Fibroblast of pulmonary artery (primary cell): Measurements from ENCODE around the gene MRPL58.
A peak's percentile ranks its signal among the peaks of the same experiment; 100 is the strongest.
"Not testable (repeated sequence)": the region's sequence is repeated elsewhere in the genome, so short reads cannot be mapped to it uniquely, and the experiment has no call there.

Experiments
- DNase-seq: peaks from one replicate; pipeline ENCODE4 v3.0.0-alpha.2; 2010; ENCODE audit warnings: low read depth
- H3K4me3 ChIP-seq: replicated peaks from 2 replicates; pipeline ENCODE4 v1.5.1; 2011; ENCODE audit warnings: low read depth, mild to moderate bottlenecking, control low read depth, low read length, moderate library complexity
- TF ChIP-seq, protein P1 (sequence below): IDR thresholded peaks from 2 replicates; pipeline ENCODE4 v1.5.1; 2011; ENCODE audit warnings: mild to moderate bottlenecking, control low read depth, low read length, inconsistent platforms; ENCODE audit errors: missing control alignments

Gene MRPL58

DNA sequence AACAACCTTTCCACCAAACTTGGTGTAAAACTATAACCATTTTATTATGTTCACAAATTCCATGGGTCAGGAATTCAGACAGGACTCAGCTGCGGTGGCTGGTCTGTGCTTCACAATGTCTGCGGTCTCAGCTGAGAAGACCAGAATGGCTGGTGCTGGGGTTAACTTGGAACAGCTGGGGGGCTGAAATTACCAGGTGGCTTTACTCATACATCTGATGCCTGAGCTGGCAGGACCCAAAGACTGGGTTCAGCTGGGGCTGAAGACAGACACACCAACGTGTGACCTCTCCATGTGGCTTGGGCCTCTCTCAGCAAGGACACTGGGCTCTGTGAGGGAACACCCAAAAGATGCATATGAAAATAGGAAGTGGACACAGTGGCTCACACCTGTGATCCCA, 34.2 kb upstream of the MRPL58 start:
- H3K4me3 ChIP-seq = no peak overlapping the region
- DNase-seq = no peak
- TF ChIP-seq, protein P1, sequence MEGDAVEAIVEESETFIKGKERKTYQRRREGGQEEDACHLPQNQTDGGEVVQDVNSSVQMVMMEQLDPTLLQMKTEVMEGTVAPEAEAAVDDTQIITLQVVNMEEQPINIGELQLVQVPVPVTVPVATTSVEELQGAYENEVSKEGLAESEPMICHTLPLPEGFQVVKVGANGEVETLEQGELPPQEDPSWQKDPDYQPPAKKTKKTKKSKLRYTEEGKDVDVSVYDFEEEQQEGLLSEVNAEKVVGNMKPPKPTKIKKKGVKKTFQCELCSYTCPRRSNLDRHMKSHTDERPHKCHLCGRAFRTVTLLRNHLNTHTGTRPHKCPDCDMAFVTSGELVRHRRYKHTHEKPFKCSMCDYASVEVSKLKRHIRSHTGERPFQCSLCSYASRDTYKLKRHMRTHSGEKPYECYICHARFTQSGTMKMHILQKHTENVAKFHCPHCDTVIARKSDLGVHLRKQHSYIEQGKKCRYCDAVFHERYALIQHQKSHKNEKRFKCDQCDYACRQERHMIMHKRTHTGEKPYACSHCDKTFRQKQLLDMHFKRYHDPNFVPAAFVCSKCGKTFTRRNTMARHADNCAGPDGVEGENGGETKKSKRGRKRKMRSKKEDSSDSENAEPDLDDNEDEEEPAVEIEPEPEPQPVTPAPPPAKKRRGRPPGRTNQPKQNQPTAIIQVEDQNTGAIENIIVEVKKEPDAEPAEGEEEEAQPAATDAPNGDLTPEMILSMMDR = no peak

- DNase-seq = no peak
- TF ChIP-seq, protein P1 = no peak
- H3K4me3 ChIP-seq = no peak overlapping the region
Measured at GRCh38 chr17:74979408-74980146, 32.9 kb upstream of the MRPL58 start.

- TF ChIP-seq, protein P1 = no peak
- peak overlapping the region; percentile 68 for H3K4me3 ChIP-seq
- DNase-seq = no peak
Measured at GRCh38 chr17:74981318-74981978, 31.0 kb upstream of the MRPL58 start.

DNA sequence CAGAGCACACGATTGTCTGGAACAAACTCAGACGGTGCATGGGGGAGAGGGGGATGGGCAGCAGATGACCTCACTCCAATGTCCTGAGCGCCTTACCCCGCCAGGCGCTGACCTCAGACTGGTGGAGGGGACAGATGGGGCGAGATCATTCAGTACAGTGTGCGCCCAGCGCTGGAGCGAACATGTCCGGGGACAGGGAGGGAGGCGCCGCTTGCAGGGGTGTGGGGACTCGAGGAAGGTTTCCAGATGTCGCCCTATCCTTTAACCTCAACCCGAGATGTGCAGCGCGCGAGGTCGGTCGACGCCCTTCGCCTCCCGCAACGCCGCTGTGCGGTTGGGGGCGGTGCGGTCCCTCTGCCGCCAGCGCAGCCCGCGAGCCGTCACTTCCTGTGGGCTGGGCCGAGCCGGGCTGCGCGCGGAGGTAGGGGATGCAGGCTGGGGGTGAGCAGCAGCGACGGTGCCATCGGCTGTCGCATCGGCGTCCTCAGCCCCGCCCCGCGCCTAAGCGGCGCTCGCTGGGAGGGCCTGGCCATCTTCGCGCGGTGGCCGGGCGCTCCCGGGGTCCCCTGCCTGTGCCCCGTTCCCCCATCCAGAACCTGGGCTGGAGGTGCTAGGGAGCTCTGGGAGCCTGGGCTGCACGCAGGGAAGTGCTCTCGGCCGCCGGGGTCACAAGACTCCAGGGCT, 30.3 kb upstream of the MRPL58 start:
- H3K4me3 ChIP-seq = peak overlapping the region; percentile 68
- TF ChIP-seq, protein P1 = no peak
- DNase-seq = peak; percentile 48

GRCh38 chr17:74982663-74983313, 29.7 kb upstream of the MRPL58 start:
- not testable (repeated sequence) for DNase-seq
- H3K4me3 ChIP-seq = peak overlapping the region; percentile 68

DNA sequence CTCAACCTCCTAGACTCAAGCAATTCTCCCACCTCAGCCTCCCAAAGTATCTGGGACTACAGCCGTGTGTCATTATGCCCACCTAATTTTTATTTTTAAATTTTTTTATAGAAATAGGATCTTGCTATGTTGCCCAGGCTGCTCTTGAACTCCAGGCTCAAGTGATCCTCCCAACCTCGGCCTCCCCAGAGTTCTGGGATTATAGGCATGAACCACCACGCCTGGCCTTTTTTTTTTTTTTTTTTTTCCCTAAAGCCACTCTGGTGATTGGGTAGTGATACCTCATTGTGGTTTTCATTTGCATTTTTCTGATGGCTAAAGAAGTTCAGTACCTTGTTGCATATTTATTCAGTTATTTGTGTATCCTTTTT, 26.3 kb upstream of the MRPL58 start:
- no peak for DNase-seq
- H3K4me3 ChIP-seq = no peak overlapping the region
- TF ChIP-seq, protein P1 = no peak

GRCh38 chr17:74987418-74987908, 25.0 kb upstream of the MRPL58 start, which contains the start of gene CDR2L:
CDR2L (plus strand) TSS chr17:74987632; CDS start chr17:74988044, 412 bp downstream.
- peak; percentile 91 for DNase-seq
- H3K4me3 ChIP-seq = peak within 1 kb of the TSS; percentile 76
- TF ChIP-seq, protein P1 = no peak
